Tibial nerve (tissue), 4 donors: Measurements from ENCODE around the gene CFAP70. TPM values are rescaled to one million over a fixed set of nuclear protein-coding genes. Genes with fewer than 3 reads are reported as not detected.

Experiments
- DNase-seq, 2 donors: peaks; one replicate each; pipeline ENCODE4 v3.0.0-alpha.2; 2019; ENCODE audit warnings: low spot score in 2 of 2
- H3K27ac ChIP-seq, 4 donors: fragments of 200-600 bp; sonication (generic) in 3 of 4; one replicate each; pipeline ENCODE4 v1.5.1; 2017 to 2019; ENCODE audit warnings: mild to moderate bottlenecking in 1 of 4
- H3K27me3 ChIP-seq, 2 donors: fragments of 200-600 bp; sonication (generic) in 1 of 2; one replicate each; pipeline versions ENCODE4 v1.5.1 to v1.6.0; 2017 to 2019
- H3K36me3 ChIP-seq, 3 donors: fragments of 200-600 bp; sonication (generic); one replicate each; pipeline ENCODE4 v1.5.1; 2018 to 2019
- H3K4me1 ChIP-seq, 4 donors: fragments of 200-600 bp; sonication (generic) in 3 of 4; one replicate each; pipeline ENCODE4 v1.5.1; 2017 to 2019
- H3K4me3 ChIP-seq, 4 donors: fragments of 200-600 bp; sonication (generic) in 3 of 4; one replicate each; pipeline ENCODE4 v1.5.1; 2017 to 2019; ENCODE audit warnings: mild to moderate bottlenecking in 1 of 4, moderate library complexity in 1 of 4
- H3K9me3 ChIP-seq, 4 donors: fragments of 200-600 bp; sonication (generic) in 3 of 4; one replicate each; pipeline ENCODE4 v1.5.1; 2017 to 2019
- CTCF ChIP-seq, 5 experiments: fragments of 200-600 bp in 3 of 5; fragments of 450-650 bp in 2 of 5; sonication (generic) in 3 of 5; IDR thresholded peaks; one replicate each; pipeline ENCODE4 v1.5.1; 2016 to 2019; ENCODE audit warnings: antibody characterized with exemption in 5 of 5, mild to moderate bottlenecking in 3 of 5, moderate library complexity in 2 of 5
- EP300 ChIP-seq, 2 donors: sonication (generic); formaldehyde crosslinking; IDR thresholded peaks; one replicate each; pipeline ENCODE4 v1.6.1; 2017; ENCODE audit warnings: antibody characterized with exemption in 2 of 2, mild to moderate bottlenecking in 1 of 2
- POLR2A ChIP-seq, 2 donors: fragments of 450-650 bp; IDR thresholded peaks; one replicate each; pipeline ENCODE4 v1.6.1; 2017; ENCODE audit warnings: antibody characterized with exemption in 2 of 2, mild to moderate bottlenecking in 2 of 2, moderate library complexity in 2 of 2
- WGBS, 2 donors: methylation state at CpG; one replicate each; pipeline ENCODE4 v1.1.5; 2018; 5-methylcytosine and 5-hydroxymethylcytosine counted together
- total RNA-seq, 4 donors: library from RNA; depleted of rRNA; stranded (reverse); fragments of >200 nt; gene quantifications; one replicate each; pipeline ENCODE4 v1.1.0, GENCODE V29; 2016

Gene CFAP70
- total RNA-seq, 4 donors from 2014 or later = 3.8 to 14.9 (median 6.6) TPM

GRCh38 chr10:73246646-73247508 lies 111.8 kb downstream of the CFAP70 start, which contains the start of gene DNAJC9:
Gene DNAJC9 (minus strand): TSS chr10:73247255. CDS start chr10:73247189, 66 bp downstream.
- Histone ChIP-seq H3K36me3 (peaks cover 0 to 55% (median 0%) of the 10 kb centered on the region in 3 donors), H3K9me3 (no peaks in the 10 kb centered on the region), H3K4me1 (peaks cover 8 to 59% (median 21%) of the 10 kb centered on the region in 4 donors), H3K27me3 (no peaks in the 10 kb centered on the region), H3K27ac (peak within 1 kb of the TSS; percentile 61 to 86 (median 83)), H3K4me3 (peak within 1 kb of the TSS; percentile 84 to 96 (median 84))
- peak; percentile 88 to 97 for TF ChIP-seq EP300 (IDR thresholded peaks at IDR 0.05)
- TF ChIP-seq CTCF (IDR thresholded peaks at IDR 0.05) = peak in 1 of 5 experiments; percentile 19
- peak; percentile 51 to 74 for TF ChIP-seq POLR2A (IDR thresholded peaks at IDR 0.05)
- WGBS, 2 donors = 0% methylated on average over 37 to 71 of the region's 78 CpGs
- DNase-seq = peak; percentile 96 to 99

- H3K4me1 ChIP-seq = peaks cover 5 to 54% (median 16%) of the 10 kb centered on the region in 4 donors
- no peaks in the 10 kb centered on the region for H3K9me3 ChIP-seq
- peak overlapping the region in 3 of 4 donors; percentile 81 to 86 (median 85) for H3K27ac ChIP-seq
- peak overlapping the region; percentile 84 to 96 (median 84) for H3K4me3 ChIP-seq
- DNase-seq = no peak
- peaks cover 0 to 56% (median 0%) of the 10 kb centered on the region in 3 donors for H3K36me3 ChIP-seq
- no peaks in the 10 kb centered on the region for H3K27me3 ChIP-seq
- WGBS, 2 donors = 1 to 3% methylated on average over 8 of the region's 8 CpGs
- TF ChIP-seq EP300 (IDR thresholded peaks at IDR 0.05) (no peak), CTCF (IDR thresholded peaks at IDR 0.05) (no peak), POLR2A (IDR thresholded peaks at IDR 0.05) (no peak)
These were observed 112.4 kb downstream of the CFAP70 start for GRCh38 chr10:73246322-73246645.

GRCh38 chr10:73244866-73245477 lies 113.7 kb downstream of the CFAP70 start:
- WGBS, 2 donors = 58 to 67% methylated on average over 8 of the region's 8 CpGs
- Histone ChIP-seq H3K36me3 (peaks cover 0 to 60% (median 0%) of the 10 kb centered on the region in 3 donors), H3K27ac (no peak overlapping the region), H3K4me1 (peaks cover 5 to 42% (median 11%) of the 10 kb centered on the region in 4 donors), H3K4me3 (no peak overlapping the region), H3K9me3 (no peaks in the 10 kb centered on the region), H3K27me3 (no peaks in the 10 kb centered on the region)
- DNase-seq = no peak
- TF ChIP-seq EP300 (IDR thresholded peaks at IDR 0.05) (no peak), POLR2A (IDR thresholded peaks at IDR 0.05) (no peak), CTCF (IDR thresholded peaks at IDR 0.05) (no peak)

DNA sequence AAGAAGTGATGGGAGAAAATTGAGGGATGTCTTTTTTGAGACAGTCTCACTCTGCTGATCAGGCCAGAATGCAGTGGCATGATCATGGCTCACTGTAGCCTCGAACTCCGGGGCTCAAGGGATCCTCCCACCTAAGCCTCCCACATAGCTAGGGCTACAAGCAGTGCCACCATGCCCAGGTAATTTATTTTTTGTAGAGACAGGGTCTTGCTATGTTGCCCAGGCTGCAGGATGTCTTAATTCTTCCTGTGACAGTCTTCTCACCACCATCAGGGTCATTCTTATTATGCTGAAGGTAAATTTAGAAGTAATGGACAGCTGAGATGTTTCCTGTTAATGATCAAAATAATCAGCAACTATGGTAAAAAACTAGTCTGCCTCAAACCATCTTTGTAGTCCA lies 118.8 kb downstream of the CFAP70 start:
- Histone ChIP-seq H3K27ac (no peak overlapping the region), H3K4me1 (peaks cover 0 to 8% (median 0%) of the 10 kb centered on the region in 4 donors), H3K4me3 (no peak overlapping the region), H3K27me3 (no peaks in the 10 kb centered on the region), H3K36me3 (peaks cover 0 to 86% (median 3%) of the 10 kb centered on the region in 3 donors), H3K9me3 (no peaks in the 10 kb centered on the region)
- no peak for DNase-seq
- WGBS, 2 donors = 88% methylated on average over 2 of the region's 2 CpGs
- TF ChIP-seq POLR2A (IDR thresholded peaks at IDR 0.05) = no peak
- no peak for TF ChIP-seq EP300 (IDR thresholded peaks at IDR 0.05)
- TF ChIP-seq CTCF (IDR thresholded peaks at IDR 0.05) = no peak
